Measurements from ENCODE around the gene AS3MT.
"Not testable (repeated sequence)": the region's sequence is repeated elsewhere in the genome, so short reads cannot be mapped to it uniquely, and the experiment has no call there.

The AS3MT gene

GRCh38 chr10:102923601-102924000, 54.3 kb downstream of the AS3MT start:
- no peak for DNase-seq

GRCh38 chr10:102926842-102927241, 57.6 kb downstream of the AS3MT start:
- DNase-seq: no peak

DNA sequence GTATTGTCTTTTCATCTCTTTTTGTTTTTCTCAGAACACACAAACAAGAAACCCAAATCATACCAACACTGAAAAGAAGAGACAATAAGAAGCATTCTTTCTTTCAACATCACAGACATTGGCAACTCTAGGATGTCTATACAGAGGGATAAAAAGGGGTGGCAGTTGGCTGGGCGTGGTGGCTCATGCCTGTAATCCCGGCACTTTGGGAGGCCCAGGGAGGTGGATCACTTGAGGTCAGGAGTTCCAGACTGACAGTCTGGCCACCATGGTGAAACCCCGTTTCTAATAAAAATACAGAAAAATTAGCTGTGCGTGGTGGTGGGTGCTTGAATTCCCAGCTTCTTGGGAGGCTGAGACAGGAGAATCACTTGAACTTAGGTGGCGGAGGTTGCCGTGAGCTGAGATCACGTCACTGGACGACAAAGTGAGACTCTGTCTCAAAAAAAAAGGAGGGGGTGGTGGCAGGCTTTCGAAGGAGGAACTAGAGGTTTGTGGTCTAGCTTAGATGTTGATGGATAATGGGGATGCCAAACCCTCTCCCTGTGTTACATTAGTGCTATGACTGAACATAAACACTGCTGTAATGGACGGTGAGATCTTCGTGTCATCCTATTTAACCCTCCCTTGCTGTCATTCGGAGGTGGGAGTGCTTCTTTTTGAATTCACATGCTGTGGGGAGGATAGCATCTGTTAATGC, 58.2 kb downstream of the AS3MT start:
- no peak for DNase-seq

DNA sequence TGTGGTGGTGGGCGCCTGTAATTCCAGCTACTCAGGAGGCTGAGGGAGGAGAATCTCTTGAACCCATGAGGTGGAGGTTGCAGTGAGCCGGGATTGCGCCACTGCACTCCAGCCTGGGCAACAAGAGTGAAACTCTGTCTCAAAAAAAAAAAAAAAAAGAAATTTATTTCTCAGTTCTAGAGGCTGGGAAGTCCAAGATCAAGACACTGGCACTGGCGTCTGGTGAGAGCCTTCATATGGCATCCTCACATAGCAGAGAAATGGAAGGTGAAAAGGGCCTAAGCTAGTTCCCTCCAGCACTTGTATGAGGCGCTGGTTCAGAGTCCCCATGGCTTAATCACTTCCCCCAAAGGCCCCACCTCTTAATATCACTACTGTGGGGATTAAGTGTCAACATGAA, 59.2 kb downstream of the AS3MT start:
- DNase-seq: not testable (repeated sequence)

DNA sequence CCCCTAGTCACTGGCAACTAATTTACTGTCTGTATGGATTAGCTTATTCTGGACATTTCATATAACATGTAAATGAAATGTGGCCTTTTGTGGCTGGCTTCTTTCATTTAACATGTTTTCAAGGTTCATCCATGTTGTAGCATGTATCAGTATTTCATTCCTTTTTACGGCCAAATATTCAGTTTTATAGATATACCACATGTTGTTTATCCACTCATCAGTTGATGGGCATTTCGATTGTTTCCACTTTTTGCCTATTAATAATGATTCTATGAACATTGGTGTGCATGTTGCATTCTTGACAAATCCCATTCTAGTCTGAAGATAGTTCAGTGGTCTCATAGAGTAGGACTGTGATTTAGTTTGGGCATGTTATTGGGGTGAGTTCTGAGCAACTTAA, 61.5 kb downstream of the AS3MT start:
- DNase-seq: no peak

DNA sequence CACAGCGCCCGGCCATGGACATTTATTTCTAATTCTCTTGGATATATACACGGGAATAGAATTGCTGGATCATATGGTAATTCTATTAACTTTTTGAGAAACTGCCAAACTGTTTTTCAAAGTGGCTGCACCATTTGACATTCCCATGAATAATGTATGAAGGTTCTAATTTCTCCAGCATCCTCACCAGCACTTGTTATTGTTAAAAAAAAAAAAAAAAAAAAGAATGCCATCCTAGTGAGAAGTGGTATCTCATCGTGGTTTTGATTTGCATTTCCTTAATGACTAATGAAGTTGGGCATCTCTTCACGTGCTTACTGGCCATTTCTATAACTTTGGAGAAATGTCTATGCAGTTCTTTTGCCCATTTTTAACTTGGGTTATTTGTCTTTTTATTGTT, 62.4 kb downstream of the AS3MT start:
- no peak for DNase-seq

GRCh38 chr10:102935505-102935904, 66.2 kb downstream of the AS3MT start:
- no peak for DNase-seq

GRCh38 chr10:102935939-102936605, 66.8 kb downstream of the AS3MT start:
- DNase-seq: no peak

- DNase-seq: no peak
Measured at GRCh38 chr10:102941401-102941800, 72.1 kb downstream of the AS3MT start.

DNA sequence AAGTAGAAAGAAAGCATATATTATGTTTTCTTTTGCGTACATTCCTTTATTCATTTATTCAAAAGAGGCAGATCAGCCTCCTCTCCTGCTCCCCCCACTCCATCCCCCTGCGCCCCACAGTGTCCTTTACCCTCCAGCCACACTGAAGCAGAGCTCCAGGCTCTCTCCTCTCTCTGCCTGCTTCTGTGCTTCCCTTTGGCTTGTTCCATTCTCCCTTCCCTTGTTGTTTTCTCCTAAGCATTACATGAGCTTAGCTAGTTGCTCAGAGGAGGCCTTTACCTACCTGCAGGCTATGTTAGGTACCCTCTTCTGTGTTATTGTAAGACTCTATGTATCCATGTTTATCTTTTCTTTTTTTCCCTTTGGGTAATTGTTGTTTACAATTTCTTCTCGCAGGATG, 76.2 kb downstream of the AS3MT start:
- no peak for DNase-seq

DNA sequence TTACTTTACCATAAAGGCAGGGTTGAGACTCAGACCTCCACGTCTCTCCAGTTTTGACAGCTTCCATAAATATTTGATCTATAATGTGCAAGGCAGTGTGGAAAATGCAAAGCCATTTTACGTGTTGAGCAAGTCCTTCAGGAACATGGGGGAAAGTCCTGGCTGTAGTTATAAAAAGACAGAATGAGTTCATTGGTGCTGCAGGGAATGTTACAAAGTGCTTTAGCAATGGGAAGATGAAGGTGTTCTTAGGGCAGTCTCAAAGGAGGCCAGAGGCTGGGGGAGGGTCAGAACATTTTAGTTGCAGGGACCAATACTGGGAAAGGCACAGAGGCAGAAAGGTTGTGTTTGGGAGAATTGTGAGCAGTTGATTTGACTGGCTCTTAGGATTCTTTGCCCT, 76.7 kb downstream of the AS3MT start:
- DNase-seq: no peak

DNA sequence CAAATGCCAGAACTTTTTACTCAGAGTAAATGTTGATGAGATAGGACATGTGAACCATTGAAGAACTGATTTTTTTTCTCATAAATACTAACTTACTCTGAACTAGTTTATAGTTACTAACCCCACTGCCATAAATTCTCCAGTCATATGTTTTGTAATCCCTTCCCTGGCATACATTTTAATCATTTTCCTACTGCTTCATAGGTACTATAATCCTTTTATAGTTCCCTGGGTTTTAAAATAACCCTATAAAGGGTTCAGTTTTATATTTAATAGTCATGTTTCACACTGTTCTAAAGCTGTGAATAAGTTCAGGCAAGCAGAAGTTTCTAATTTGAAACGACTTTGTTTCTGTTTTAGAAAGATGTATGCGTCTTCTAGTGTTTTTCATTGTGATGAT, 77.7 kb downstream of the AS3MT start:
- DNase-seq: no peak

DNA sequence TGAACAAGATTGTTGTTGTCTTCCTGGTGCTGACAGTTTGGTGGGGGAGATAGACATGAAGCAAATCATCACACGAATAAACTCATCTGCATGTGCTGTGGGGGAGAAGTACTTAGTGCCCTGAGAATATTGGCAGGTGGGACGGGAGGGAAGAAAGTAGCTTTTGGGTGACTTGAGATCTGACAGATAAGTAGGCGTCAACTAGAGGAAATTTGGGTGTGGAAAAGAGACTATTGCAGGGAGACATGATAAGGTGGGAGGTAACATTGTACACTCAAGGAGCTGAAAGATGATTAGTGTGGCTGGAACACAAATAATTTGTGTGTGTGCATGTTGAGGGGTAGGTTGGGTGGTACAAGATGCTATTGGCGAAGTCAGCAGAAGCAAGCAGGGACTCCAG, 78.9 kb downstream of the AS3MT start:
- no peak for DNase-seq

- no peak for DNase-seq
Measured at GRCh38 chr10:102948786-102949185, 79.5 kb downstream of the AS3MT start.

DNA sequence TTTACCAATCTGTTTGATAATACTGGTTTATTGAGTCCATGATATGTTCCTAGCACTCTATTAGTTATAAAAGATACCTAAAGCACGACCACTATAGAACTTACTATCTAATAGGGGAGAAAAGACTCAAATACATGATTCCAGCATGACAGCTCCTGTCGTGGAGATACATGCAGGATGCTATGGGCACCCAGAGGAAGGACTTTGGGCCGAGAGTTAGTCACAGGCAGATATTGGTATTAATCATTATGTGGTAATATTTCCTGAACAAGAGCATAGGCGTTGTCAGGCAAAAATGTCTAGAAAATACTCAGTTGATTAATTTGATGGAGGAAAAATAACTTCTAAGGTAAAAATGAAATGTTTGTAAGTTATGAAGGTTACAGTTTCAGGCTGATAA, 80.6 kb downstream of the AS3MT start:
- DNase-seq: no peak

DNA sequence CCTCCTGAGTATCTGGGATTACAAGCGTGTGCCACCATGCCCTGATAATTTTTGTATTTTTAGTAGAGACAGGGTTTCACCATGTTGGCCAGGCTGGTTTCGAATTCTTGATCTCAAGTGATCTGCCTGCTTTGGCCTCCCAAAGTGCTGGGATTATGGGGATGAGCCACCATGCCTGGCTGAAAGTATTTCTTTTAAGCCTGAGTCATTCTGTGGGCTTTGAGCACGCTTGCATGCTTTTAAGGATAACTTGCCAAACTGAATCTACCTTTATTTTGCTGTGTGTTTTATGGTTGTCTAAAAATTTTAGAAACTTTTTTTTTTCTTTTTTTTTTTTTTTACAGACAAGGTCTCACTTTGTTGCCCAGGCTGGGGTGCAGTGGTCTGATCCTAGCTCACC, 82.0 kb downstream of the AS3MT start:
- DNase-seq: no peak

All from right hindlimb (tissue), 1 donor.